GM23338 (cell line): ENCODE results near the gene PNMA1. TPM values are rescaled to one million over a fixed set of nuclear protein-coding genes. Genes with fewer than 3 reads are reported as not detected.

ENCODE experiments used
- ATAC-seq: fragments of 200-7000 bp; cut with Tn5 transposase; 3 replicates; pipeline ENCODE4 v1.9.1; 2020
- DNase-seq: peaks from one replicate; pipeline ENCODE4 v3.0.0-alpha.2; 2015; ENCODE audit warnings: low spot score
- H2AFZ ChIP-seq: fragments of 200-600 bp; sonication (generic); 2 replicates; pipeline ENCODE4 v1.8.0; 2016; ENCODE audit warnings: antibody characterized with exemption, mild to moderate bottlenecking, moderate library complexity
- H3F3A ChIP-seq: fragments of 200-600 bp; sonication (generic); replicated peaks from 2 replicates; pipeline ENCODE4 v1.8.0; 2017; ENCODE audit warnings: antibody characterized with exemption, mixed run types, low read depth
- H3K27ac ChIP-seq: fragments of 200-600 bp; sonication (generic); 2 replicates; pipeline ENCODE4 v1.6.1; 2016; ENCODE audit warnings: low read depth
- H3K27me3 ChIP-seq: fragments of 200-600 bp; sonication (generic); 2 replicates; pipeline ENCODE4 v1.8.0; 2016; ENCODE audit warnings: mild to moderate bottlenecking, mixed run types, moderate library complexity; ENCODE audit not compliant: insufficient read depth
- H3K36me3 ChIP-seq: fragments of 200-600 bp; sonication (generic); 2 replicates; pipeline ENCODE4 v1.8.0; 2016; ENCODE audit warnings: mild to moderate bottlenecking; ENCODE audit not compliant: insufficient read depth
- H3K4me1 ChIP-seq: fragments of 200-600 bp; sonication (generic); 2 replicates; pipeline ENCODE4 v1.8.0; 2016; ENCODE audit warnings: mild to moderate bottlenecking, moderate library complexity; ENCODE audit not compliant: insufficient read depth
- H3K4me2 ChIP-seq: fragments of 200-600 bp; sonication (generic); 2 replicates; pipeline ENCODE4 v1.7.1; 2017; ENCODE audit warnings: mixed run types
- H3K4me3 ChIP-seq: fragments of 200-600 bp; sonication (generic); 2 replicates; pipeline ENCODE4 v1.6.1; 2016; ENCODE audit warnings: mixed run types
- H3K79me2 ChIP-seq: fragments of 200-600 bp; sonication (generic); replicated peaks from 2 replicates; pipeline ENCODE4 v1.8.0; 2017; ENCODE audit warnings: mild to moderate bottlenecking; ENCODE audit not compliant: insufficient read depth
- H3K9me2 ChIP-seq: fragments of 200-600 bp; sonication (generic); 2 replicates; pipeline ENCODE4 v1.8.0; 2017; ENCODE audit not compliant: insufficient read depth
- H4K20me1 ChIP-seq: fragments of 200-600 bp; sonication (generic); replicated peaks from 2 replicates; pipeline ENCODE4 v1.8.0; 2017; ENCODE audit warnings: mild to moderate bottlenecking; ENCODE audit not compliant: insufficient read depth
- H3K27ac Mint-ChIP-seq: 2 replicates; pipeline ENCODE4 v1.8.0; 2020; ENCODE audit warnings: inconsistent platforms, mild to moderate bottlenecking, moderate library complexity, mixed read lengths
- H3K27me3 Mint-ChIP-seq: 3 replicates; pipeline ENCODE4 v1.8.0; 2022; ENCODE audit warnings: low read depth, mild to moderate bottlenecking, moderate library complexity, mixed read lengths, inconsistent platforms; ENCODE audit not compliant: insufficient read depth, poor library complexity
- H3K36me3 Mint-ChIP-seq: 3 replicates; pipeline ENCODE4 v1.8.0; 2021; ENCODE audit warnings: low read depth, mild to moderate bottlenecking, inconsistent platforms, moderate library complexity, mixed read lengths
- H3K4me1 Mint-ChIP-seq: 3 replicates; pipeline ENCODE4 v1.8.0; 2020; ENCODE audit warnings: mild to moderate bottlenecking, inconsistent platforms, mixed read lengths
- H3K4me3 Mint-ChIP-seq: 3 replicates; pipeline ENCODE4 v1.8.0; 2021; ENCODE audit warnings: moderate library complexity, mild to moderate bottlenecking, inconsistent platforms, mixed read lengths
- H3K9me3 Mint-ChIP-seq: 3 replicates; pipeline ENCODE4 v1.8.0; 2020; ENCODE audit warnings: moderate library complexity, mild to moderate bottlenecking, inconsistent platforms, mixed read lengths
- CREB1 ChIP-seq: fragments of 250-450 bp; sonication (Bioruptor Pico); IDR thresholded peaks from 2 replicates; pipeline ENCODE4 v1.5.0; 2020; ENCODE audit warnings: low read depth, mild to moderate bottlenecking, moderate library complexity
- EZH2 ChIP-seq: fragments of 200-600 bp; sonication (generic); IDR thresholded peaks from one replicate; pipeline ENCODE4 v1.8.0; 2017; ENCODE audit warnings: antibody characterized with exemption, mild to moderate bottlenecking, low read depth; ENCODE audit not compliant: unreplicated experiment
- EZH2phosphoT487 ChIP-seq: fragments of 200-600 bp; sonication (generic); IDR thresholded peaks from one replicate; pipeline ENCODE4 v1.8.1; 2018; ENCODE audit warnings: antibody characterized with exemption; ENCODE audit not compliant: unreplicated experiment
- JUNB ChIP-seq: IDR thresholded peaks from one replicate; pipeline ENCODE4 v1.6.1; 2016; ENCODE audit warnings: antibody characterized with exemption; ENCODE audit not compliant: unreplicated experiment
- NANOG ChIP-seq: IDR thresholded peaks from 2 replicates; pipeline ENCODE4 v1.6.1; 2016; ENCODE audit warnings: antibody characterized with exemption, borderline replicate concordance
- STAT1 ChIP-seq: IDR thresholded peaks from one replicate; pipeline ENCODE4 v1.6.1; 2016; ENCODE audit warnings: antibody characterized with exemption; ENCODE audit not compliant: unreplicated experiment
- ZNF114 ChIP-seq: fragments of 250-450 bp; sonication (Bioruptor Pico); IDR thresholded peaks from 2 replicates; pipeline ENCODE4 v1.5.0; 2020; ENCODE audit warnings: mild to moderate bottlenecking, moderate library complexity
- ZNF331 ChIP-seq: fragments of 250-450 bp; sonication (Bioruptor Pico); IDR thresholded peaks from 2 replicates; pipeline ENCODE4 v1.5.0; 2020; ENCODE audit warnings: low read depth, mild to moderate bottlenecking, moderate library complexity
- ZNF462 ChIP-seq: fragments of 250-450 bp; sonication (Bioruptor Pico); IDR thresholded peaks from 2 replicates; pipeline ENCODE4 v1.5.0; 2020; ENCODE audit warnings: mild to moderate bottlenecking, moderate library complexity
- polyA plus RNA-seq: library from polyadenylated mRNA; unstranded; fragments of >200 nt; fragmentation: Nextera tagmentation; extraction: Ambion mirVana; gene quantifications from 2 replicates; pipeline ENCODE4 v1.2.1, GENCODE V29; 2016
- total RNA-seq: library from RNA; depleted of rRNA; stranded (reverse); fragments of >200 nt; shearing (Covaris generic); gene quantifications from 2 replicates; pipeline ENCODE4 v1.2.3, GENCODE V29; 2014

The PNMA1 gene
- total and polyA plus RNA-seq, 2 experiments from 2014 or later, result 18.2 to 32.9 TPM

- TF ChIP-seq ZNF462 (CRISPR knock-in tag) (no peak), STAT1 (no peak), JUNB (no peak), CREB1 (CRISPR knock-in tag) (no peak)
These were observed 24.5 kb upstream of the PNMA1 start (continued) for GRCh38 chr14:73738518-73739173.

GRCh38 chr14:73736842-73737241, 22.7 kb upstream of the PNMA1 start:
- peaks cover 4% of the 10 kb centered on the region for H3K27me3 Mint-ChIP-seq
- H3K27ac Mint-ChIP-seq, result no peak overlapping the region
- H3K79me2 ChIP-seq, result no peaks in the 10 kb centered on the region

More at GRCh38 chr14:73736842-73737241, 22.7 kb upstream of the PNMA1 start:
- H3K9me2 ChIP-seq, result no peaks in the 10 kb centered on the region
- no peak overlapping the region for H2AFZ ChIP-seq
- H4K20me1 ChIP-seq, result peaks cover 2% of the 10 kb centered on the region; the same call in 1 of the 2 replicates
- no peak overlapping the region for H3K4me2 ChIP-seq
- TF ChIP-seq EZH2phosphoT487, result no peak
- no peak for TF ChIP-seq EZH2
- no peak for TF ChIP-seq NANOG
- no peak for TF ChIP-seq ZNF331 (CRISPR knock-in tag)
- TF ChIP-seq ZNF114 (CRISPR knock-in tag), result no peak
- TF ChIP-seq ZNF462 (CRISPR knock-in tag), result no peak
- no peak for TF ChIP-seq CREB1 (CRISPR knock-in tag)
- H3K36me3 Mint-ChIP-seq, result peaks cover 13% of the 10 kb centered on the region; the same call in 2 of the 3 replicates
- peaks cover 14% of the 10 kb centered on the region for H3K4me1 ChIP-seq
- H3K4me1 Mint-ChIP-seq, result peaks cover 15% of the 10 kb centered on the region
- no peak for ATAC-seq
- no peaks in the 10 kb centered on the region for H3K27me3 ChIP-seq
- no peak for DNase-seq
- H3K4me3 ChIP-seq, result no peak overlapping the region
- H3K4me3 Mint-ChIP-seq, result no peak overlapping the region
- no peaks in the 10 kb centered on the region for H3K36me3 ChIP-seq
- no peaks in the 10 kb centered on the region for H3K9me3 Mint-ChIP-seq
- H3K27ac ChIP-seq, result no peak overlapping the region
- H3F3A ChIP-seq, result peaks cover 3% of the 10 kb centered on the region; the same call in 1 of the 2 replicates
